ENCODE measurements around the gene EMC6. TPM values are rescaled to one million over a fixed set of nuclear protein-coding genes. Genes with fewer than 3 reads are reported as not detected.

Gene EMC6
- total RNA-seq, 1 donor from 2014 or later = 43.0 TPM

GRCh38 chr17:3688852-3689261 is 20.2 kb downstream of the EMC6 start:
- no peaks in the 10 kb centered on the region for H3K9me3 Mint-ChIP-seq (ENCODE audit: unreplicated experiment)
- H3K27ac Mint-ChIP-seq (ENCODE audit: unreplicated experiment) = no peak overlapping the region
- H3K36me3 Mint-ChIP-seq (ENCODE audit: low read depth, unreplicated experiment) = peaks cover 4% of the 10 kb centered on the region
- H3K27me3 Mint-ChIP-seq (ENCODE audit: unreplicated experiment) = peaks cover 9% of the 10 kb centered on the region
- peaks cover 4% of the 10 kb centered on the region for H3K4me1 Mint-ChIP-seq (ENCODE audit: unreplicated experiment)
- no peak for DNase-seq (ENCODE audit: low spot score)
- H3K4me3 Mint-ChIP-seq (ENCODE audit: unreplicated experiment) = no peak overlapping the region
- TF ChIP-seq CTCF (IDR thresholded peaks at IDR 0.05; ENCODE audit: unreplicated experiment) = no peak

GRCh38 chr17:3689262-3690093 is 20.9 kb downstream of the EMC6 start:
- no peak for TF ChIP-seq CTCF (IDR thresholded peaks at IDR 0.05; ENCODE audit: unreplicated experiment)
- no peaks in the 10 kb centered on the region for H3K9me3 Mint-ChIP-seq (ENCODE audit: unreplicated experiment)
- peaks cover 4% of the 10 kb centered on the region for H3K36me3 Mint-ChIP-seq (ENCODE audit: low read depth, unreplicated experiment)
- no peak for DNase-seq (ENCODE audit: low spot score)
- H3K4me1 Mint-ChIP-seq (ENCODE audit: unreplicated experiment) = peaks cover 4% of the 10 kb centered on the region
- H3K27ac Mint-ChIP-seq (ENCODE audit: unreplicated experiment) = peak overlapping the region; percentile 31
- peaks cover 10% of the 10 kb centered on the region for H3K27me3 Mint-ChIP-seq (ENCODE audit: unreplicated experiment)
- H3K4me3 Mint-ChIP-seq (ENCODE audit: unreplicated experiment) = peak overlapping the region; percentile 11

GRCh38 chr17:3690094-3690715 is 21.6 kb downstream of the EMC6 start:
- Mint-ChIP-seq H3K36me3 (ENCODE audit: low read depth, unreplicated experiment) (peaks cover 4% of the 10 kb centered on the region), H3K27me3 (ENCODE audit: unreplicated experiment) (peaks cover 9% of the 10 kb centered on the region), H3K4me3 (ENCODE audit: unreplicated experiment) (no peak overlapping the region), H3K4me1 (ENCODE audit: unreplicated experiment) (peaks cover 4% of the 10 kb centered on the region), H3K9me3 (ENCODE audit: unreplicated experiment) (no peaks in the 10 kb centered on the region), H3K27ac (ENCODE audit: unreplicated experiment) (no peak overlapping the region)
- TF ChIP-seq CTCF (IDR thresholded peaks at IDR 0.05; ENCODE audit: unreplicated experiment) = no peak
- no peak for DNase-seq (ENCODE audit: low spot score)

GRCh38 chr17:3691617-3692067 is 23.0 kb downstream of the EMC6 start:
- H3K9me3 Mint-ChIP-seq (ENCODE audit: unreplicated experiment) = no peaks in the 10 kb centered on the region
- H3K36me3 Mint-ChIP-seq (ENCODE audit: low read depth, unreplicated experiment) = peaks cover 4% of the 10 kb centered on the region
- peaks cover 4% of the 10 kb centered on the region for H3K4me1 Mint-ChIP-seq (ENCODE audit: unreplicated experiment)
- TF ChIP-seq CTCF (IDR thresholded peaks at IDR 0.05; ENCODE audit: unreplicated experiment) = no peak
- no peak overlapping the region for H3K4me3 Mint-ChIP-seq (ENCODE audit: unreplicated experiment)
- H3K27me3 Mint-ChIP-seq (ENCODE audit: unreplicated experiment) = peaks cover 9% of the 10 kb centered on the region
- no peak overlapping the region for H3K27ac Mint-ChIP-seq (ENCODE audit: unreplicated experiment)
- no peak for DNase-seq (ENCODE audit: low spot score)

- peaks cover 4% of the 10 kb centered on the region for H3K4me1 Mint-ChIP-seq (ENCODE audit: unreplicated experiment)
- H3K27me3 Mint-ChIP-seq (ENCODE audit: unreplicated experiment) = peaks cover 9% of the 10 kb centered on the region
- no peak overlapping the region for H3K4me3 Mint-ChIP-seq (ENCODE audit: unreplicated experiment)
- no peaks in the 10 kb centered on the region for H3K9me3 Mint-ChIP-seq (ENCODE audit: unreplicated experiment)
- no peak for TF ChIP-seq CTCF (IDR thresholded peaks at IDR 0.05; ENCODE audit: unreplicated experiment)
- peaks cover 4% of the 10 kb centered on the region for H3K36me3 Mint-ChIP-seq (ENCODE audit: low read depth, unreplicated experiment)
- H3K27ac Mint-ChIP-seq (ENCODE audit: unreplicated experiment) = no peak overlapping the region
- no peak for DNase-seq (ENCODE audit: low spot score)
These were observed 23.7 kb downstream of the EMC6 start for GRCh38 chr17:3692346-3692745.

Data from endothelial cell (in vitro differentiated cells).